Right lobe of liver (tissue), 4 donors: ENCODE data around the gene KRT72.

Source experiments
- POLR2A ChIP-seq: fragments of 450-650 bp; IDR thresholded peaks from one replicate; pipeline ENCODE4 v1.6.1; 2017; ENCODE audit warnings: antibody characterized with exemption, mild to moderate bottlenecking
- TF ChIP-seq, protein P1 (sequence below), 4 donors: fragments of 200-600 bp in 3 of 4; fragments of 450-650 bp in 1 of 4; IDR thresholded peaks; one replicate each; pipeline versions ENCODE4 v1.5.1 to v1.8.0; 2016 to 2022; ENCODE audit warnings: antibody characterized with exemption in 4 of 4, mild to moderate bottlenecking in 2 of 4
- donor health status: DM: no; HTN: no; CAD: no.
- donor health status: DM: no; HTN: no; CAD: no.
- donor health status: DM: no; HTN: yes; CAD: no.

DNA sequence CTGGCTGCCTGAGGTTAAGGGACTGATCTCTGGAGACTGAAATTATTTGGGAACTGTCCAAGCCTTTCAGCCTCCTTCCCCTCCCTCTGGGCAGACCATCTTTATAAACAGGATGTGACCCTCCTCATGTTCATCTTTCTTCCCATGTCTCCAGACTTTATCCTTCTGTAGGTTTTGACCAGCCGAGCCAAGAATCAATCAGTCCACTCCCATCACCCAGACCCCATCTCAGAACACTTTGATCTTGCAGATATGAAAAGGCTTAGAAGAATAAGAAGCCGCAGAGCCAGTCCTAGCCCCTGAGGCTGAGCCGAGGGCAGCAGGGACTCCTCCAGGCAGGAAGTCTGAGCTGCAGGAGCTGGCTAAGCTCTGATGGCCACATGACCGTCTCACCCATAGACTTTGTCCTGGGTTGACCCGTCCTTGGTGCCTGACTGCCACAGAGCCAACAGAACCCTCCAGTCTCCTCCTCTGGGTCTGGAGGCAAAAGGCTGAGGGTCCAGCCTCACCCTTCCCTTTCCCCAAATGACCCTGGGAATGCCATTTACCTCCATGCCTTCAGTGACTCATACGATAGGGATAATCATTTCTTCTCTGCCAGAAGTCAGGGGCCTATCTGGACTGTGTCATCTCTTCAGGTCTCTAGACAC lies 49.9 kb downstream of the KRT72 start:
- no peak for TF ChIP-seq POLR2A
- TF ChIP-seq, protein P1, sequence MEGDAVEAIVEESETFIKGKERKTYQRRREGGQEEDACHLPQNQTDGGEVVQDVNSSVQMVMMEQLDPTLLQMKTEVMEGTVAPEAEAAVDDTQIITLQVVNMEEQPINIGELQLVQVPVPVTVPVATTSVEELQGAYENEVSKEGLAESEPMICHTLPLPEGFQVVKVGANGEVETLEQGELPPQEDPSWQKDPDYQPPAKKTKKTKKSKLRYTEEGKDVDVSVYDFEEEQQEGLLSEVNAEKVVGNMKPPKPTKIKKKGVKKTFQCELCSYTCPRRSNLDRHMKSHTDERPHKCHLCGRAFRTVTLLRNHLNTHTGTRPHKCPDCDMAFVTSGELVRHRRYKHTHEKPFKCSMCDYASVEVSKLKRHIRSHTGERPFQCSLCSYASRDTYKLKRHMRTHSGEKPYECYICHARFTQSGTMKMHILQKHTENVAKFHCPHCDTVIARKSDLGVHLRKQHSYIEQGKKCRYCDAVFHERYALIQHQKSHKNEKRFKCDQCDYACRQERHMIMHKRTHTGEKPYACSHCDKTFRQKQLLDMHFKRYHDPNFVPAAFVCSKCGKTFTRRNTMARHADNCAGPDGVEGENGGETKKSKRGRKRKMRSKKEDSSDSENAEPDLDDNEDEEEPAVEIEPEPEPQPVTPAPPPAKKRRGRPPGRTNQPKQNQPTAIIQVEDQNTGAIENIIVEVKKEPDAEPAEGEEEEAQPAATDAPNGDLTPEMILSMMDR (IDR thresholded peaks at IDR 0.05): no peak
